NCI-H226 (cell line): ENCODE results near the gene PACSIN2.
"Not testable (repeated sequence)": the region's sequence is repeated elsewhere in the genome, so short reads cannot be mapped to it uniquely, and the experiment has no call there.

Experiments used
- DNase-seq: peaks from one replicate; pipeline ENCODE4 v3.0.0-alpha.2; 2015

The PACSIN2 gene

DNA sequence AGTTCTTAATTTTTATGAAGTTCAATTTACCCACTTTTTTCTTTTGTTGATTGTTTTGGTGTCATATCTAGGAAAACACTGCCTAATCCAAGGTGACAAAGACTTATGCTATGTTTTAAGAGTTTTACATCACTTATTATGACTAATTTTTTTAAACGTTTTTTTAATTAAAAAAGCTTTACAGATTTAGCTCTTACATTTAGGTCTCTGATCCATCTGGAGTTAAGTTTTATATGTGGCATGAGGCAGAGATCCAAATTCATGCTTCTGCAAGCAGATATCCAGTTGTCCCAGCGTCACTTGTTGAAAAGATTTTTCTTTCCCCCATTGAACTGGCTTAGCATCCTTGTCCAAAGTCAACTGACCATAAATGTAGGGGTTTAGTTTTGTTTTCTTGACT, 72.6 kb downstream of the PACSIN2 start:
- DNase-seq, result no peak

DNA sequence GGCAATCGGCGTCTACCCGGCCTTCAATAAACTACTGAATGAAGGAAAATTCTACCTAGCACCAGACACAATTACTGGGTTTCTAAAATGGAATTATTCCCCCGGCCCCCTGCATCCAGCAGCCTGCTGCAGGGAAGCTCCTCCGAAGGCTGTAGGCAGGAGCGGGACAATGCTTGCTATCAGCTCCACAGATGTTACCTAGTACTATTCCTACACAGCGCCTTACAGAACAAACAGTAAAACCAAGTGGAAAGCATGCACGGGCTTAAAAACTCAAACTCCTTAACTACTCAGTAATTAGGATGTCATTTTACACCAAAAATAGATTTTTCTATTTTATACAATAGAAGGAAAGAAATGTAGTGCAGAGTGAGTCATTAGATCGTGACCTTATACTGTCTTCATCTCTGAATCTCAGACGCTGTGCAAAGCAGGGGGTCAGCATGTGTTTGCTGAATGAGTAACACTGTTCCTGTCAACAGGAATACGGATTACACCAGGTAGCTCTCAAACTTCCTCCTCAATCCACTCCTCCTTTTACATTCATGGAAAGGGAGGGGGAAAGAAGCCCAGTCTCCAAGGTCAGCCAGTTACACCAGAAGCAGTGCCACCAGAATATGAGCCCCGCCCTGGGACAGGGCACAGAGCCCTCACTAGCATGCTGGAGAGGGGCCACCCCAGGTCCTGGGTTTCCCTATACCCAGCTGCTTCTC, 74.9 kb downstream of the PACSIN2 start:
- peak; percentile 60 for DNase-seq

- DNase-seq, result peak; percentile 44
Measured at GRCh38 chr22:42939451-42939881, 75.5 kb downstream of the PACSIN2 start.

- DNase-seq, result no peak
Measured at GRCh38 chr22:42938976-42939375, 76.0 kb downstream of the PACSIN2 start.

DNA sequence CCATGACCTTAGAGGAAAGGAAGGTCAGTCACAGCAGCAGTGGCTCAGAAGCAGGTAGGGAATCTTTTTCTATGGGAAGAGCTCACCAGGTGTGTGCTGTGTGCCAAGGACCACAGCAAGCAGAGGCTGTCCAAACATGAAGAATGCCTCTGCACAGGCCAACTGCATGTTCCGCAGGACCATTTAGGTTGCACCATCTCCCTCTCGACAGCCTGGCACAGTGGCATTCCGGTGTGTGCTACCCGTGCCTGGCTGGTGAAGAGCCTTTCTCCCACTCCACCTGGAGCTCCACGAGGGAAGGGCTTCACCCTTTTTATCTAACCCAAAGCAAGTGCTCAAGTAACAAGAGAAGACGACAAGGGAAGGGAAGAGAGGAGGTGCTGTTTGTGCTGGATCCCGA, 76.5 kb downstream of the PACSIN2 start:
- DNase-seq, result no peak

DNA sequence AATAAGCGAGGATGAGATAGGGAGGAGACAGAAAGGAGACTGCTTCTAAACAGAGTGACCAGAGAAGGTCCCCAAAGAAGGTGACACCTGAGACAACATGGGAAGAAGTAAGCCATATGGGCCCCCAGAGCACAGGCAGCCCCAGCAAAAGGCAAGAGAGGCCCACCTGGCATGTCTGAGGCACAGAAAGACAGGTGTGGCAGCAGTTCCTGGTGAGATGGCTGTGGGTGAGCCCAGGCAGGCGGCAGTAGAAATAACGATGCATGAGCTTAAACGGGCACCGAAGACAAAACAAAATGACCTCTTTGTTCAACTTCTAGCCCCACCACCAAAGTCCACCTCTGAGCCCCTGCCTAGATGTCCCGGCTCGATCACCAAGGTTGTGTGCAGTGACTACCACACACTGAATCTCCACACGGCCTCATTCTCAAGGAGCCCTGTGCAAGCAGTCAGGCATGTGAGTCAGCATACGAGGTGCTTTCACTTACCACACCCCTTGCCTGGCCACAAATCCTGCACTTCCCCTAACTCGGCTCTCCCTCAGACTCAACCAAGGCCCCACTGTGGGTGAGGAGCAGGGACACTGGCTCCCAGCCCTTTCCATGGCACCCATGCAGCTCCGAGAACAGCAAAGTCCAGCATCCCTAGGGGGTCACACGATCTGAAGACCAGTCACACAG, 77.6 kb downstream of the PACSIN2 start:
- peak; percentile 53 for DNase-seq

DNA sequence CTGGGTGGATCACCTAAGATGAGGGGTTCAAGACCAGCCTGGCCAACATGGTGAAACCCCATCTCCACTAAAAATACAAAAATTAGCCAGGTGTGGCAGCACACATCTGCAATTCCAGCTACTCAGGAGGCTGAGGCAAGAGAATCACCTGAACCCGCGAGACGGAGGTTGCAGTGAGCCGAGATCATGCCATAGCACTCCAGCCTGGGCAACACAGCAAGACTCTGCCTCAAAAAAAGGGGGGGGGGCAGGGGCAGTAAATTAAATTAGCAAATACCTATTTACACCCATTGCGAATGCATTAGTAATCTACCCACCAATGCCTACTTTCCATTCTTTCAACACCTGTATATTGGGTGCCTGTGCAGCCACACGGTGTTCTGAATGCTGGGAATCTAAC, 78.3 kb downstream of the PACSIN2 start:
- DNase-seq, result not testable (repeated sequence)

DNA sequence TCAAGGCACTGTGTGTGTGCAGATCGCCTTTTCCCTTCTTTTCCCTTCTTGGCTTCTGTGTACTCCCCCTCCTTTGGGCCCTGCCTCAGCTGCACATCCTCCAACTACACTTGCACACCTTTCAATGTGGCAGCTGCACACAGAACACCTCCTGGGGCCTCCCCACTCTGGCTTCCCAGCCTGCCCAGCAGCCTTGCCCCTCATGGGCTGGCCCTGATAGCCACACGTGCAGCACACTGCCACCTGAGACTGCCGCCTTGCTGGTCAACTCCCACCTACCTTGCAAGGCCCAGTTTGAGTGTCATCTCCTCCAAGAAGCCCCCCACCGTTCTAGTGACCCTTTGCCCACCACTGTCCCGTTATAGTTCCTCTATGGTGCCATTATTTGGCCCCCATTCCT, 80.6 kb downstream of the PACSIN2 start:
- no peak for DNase-seq

- peak; percentile 66 for DNase-seq
Measured at GRCh38 chr22:42933485-42934091, 81.4 kb downstream of the PACSIN2 start.

DNA sequence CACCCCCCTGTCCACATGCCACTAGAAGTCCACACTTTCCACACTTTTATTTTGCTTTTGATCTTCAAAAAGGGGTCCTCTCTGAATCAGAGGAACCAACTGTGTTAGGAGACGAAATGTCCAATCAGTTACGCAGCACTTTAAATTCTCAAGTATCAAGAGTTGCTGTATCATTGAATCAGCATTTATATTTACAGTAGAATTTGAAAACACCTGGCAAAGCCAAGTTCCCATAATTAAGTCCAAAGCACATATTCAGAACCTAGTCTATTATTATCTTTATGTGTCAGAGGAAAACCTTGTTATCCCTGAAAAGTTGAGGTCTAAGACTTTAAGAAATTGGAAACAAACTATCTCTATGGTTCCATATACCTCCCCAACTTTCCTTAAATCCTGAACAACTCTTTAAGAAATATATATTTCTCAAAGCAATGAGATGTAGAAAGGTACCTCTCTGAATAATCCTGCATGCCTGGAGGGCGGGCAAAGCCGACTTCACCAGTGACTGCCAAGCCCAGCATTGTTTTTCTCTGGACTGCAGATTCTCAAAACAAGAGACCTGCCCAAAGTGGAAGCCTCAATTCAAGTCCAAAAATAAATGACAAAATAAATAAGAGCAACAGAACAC, 82.0 kb downstream of the PACSIN2 start:
- no peak for DNase-seq

DNA sequence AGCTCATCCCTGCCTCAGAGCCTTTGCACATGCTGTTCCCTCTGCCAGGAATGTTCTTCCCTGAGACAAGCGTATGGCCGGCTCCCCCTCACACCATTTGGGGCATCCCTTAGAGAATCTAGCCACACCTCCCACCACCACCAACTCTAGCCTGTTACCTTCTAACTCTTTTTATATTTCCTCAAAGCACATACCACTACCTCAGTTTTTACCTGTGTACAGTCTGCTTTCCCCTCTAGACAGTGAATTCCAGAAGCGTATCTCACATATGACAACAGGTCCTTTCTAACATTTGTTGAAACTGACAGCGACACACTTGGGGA, 82.8 kb downstream of the PACSIN2 start:
- no peak for DNase-seq

DNA sequence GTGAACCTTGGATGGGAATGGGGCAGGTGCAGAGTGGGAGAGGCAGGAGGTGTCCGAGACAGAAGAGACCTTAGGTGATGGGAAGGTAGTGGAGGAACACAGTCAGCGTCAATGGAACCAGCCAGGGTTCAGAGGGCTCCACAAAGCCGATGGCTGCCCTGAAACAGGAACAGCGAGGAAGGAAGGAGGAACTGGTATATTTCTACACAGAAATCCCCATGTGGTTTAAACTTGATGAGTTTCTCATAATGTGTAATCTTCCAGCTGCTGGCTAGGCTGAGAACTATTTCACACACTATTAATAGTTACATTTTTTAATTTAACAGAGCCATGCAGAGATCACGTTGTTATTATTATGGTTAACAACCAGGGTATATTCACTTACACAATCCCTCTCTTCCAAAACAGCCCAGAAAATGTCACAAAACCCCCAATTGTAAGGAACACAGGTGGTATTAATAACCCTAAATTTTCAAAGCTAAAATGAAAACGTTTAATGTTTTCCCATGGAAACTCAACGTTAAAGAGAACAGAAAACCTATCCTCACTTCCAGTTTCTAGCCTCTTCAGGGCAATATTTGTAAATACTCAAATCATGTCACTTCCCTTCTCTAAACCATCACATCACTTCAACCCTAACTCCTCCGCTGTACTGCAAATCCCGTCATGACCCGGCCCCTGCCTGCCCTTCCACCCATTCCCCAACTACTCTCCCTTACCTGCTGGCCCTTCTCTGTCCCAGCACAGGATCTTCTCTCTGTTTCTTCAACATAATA, 83.3 kb downstream of the PACSIN2 start:
- DNase-seq, result no peak

GRCh38 chr22:42930810-42931420, 84.0 kb downstream of the PACSIN2 start:
- no peak for DNase-seq

- no peak for DNase-seq
Measured at GRCh38 chr22:42929838-42930155, 85.2 kb downstream of the PACSIN2 start.

- no peak for DNase-seq
Measured at GRCh38 chr22:42928969-42929837, 85.7 kb downstream of the PACSIN2 start.

DNA sequence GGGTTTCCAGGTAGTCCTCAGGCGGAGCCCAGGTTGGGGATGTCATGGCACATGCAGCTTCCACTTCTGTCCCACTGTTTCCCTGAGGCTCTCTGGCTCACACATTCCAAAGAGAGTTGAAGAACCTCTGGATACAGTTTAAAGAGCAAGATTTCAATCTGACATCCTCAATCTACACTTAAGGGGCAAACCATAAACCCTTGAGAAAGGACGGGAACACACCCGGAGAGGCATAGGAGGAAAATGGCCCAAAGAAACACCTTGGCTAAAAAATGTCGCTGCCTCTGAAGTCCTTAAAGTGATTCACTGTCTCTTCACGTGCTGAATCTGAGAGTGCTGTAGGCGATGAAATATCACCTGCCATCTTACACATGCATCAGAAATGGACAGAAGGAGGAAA, 87.0 kb downstream of the PACSIN2 start:
- no peak for DNase-seq

DNA sequence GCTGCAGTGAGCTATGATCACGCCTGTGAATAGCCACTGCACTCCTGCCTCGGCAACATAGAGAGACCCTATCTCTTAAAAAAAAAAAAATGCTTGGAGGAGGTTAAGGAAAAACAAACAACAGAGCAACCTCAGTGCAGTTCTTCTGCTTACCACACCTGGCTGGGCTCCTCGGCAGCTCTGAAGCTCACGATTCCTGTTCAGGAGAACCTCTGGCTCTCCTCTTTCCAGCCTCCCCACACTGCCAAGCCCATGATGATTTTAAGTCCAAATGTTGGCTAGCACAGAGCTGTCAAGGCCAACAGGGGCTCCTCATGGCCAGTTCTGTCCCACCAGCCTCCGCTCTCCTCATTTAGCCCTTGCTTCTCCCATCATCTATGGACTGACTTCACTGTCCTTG, 88.2 kb downstream of the PACSIN2 start:
- DNase-seq, result no peak

GRCh38 chr22:42926104-42926503, 88.8 kb downstream of the PACSIN2 start:
- DNase-seq, result no peak

GRCh38 chr22:42925598-42925997, 89.4 kb downstream of the PACSIN2 start:
- no peak for DNase-seq

DNA sequence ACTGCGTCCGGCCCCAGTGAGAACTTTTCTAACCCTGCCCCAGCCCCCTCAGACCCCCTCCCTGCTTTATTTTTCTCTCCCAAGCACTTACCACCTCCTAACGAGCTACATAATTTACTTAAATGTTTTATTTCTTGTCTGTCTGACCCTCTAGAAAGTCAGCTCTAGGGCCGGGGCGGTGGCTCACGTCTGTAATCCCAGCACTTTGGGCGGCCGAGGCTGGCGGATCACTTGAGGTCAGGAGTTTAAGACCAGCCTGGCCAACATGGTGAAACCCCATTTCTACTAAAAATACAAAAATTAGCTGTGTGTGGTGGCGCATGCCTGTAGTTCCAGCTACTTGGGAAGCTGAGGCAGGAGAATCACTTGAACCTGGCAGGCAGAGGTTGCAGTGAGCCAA, 89.9 kb downstream of the PACSIN2 start:
- not testable (repeated sequence) for DNase-seq

DNA sequence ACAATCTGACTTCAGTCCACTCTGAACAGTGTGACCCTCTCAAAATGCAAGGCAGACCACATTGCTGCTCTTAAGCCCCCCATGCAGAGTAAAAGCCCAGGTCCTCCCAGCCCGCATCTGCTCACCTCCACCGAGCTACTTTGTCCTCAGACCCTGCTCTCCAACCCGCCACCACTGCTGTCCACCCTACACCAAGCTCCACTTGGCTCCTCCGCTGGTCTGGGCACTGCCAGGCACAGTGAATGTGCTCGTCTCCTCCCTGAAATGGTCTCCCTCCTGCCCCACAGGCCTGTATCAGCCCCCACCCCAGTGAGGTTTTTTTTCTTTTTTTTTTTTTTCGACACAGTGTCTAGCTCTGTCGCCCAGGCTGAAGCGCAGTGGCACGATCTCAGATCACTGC, 90.5 kb downstream of the PACSIN2 start:
- no peak for DNase-seq
